Neural cell (in vitro differentiated cells): Measurements from ENCODE around the gene GPC5. TPM values are rescaled to one million over a fixed set of nuclear protein-coding genes. Genes with fewer than 3 reads are reported as not detected.

Source experiments
- H2AFZ ChIP-seq: fragments of 200-600, 300-800 bp; sonication (generic), shearing (Covaris generic); 2 replicates; pipeline ENCODE4 v1.6.0; 2014; ENCODE audit warnings: low read depth, mild to moderate bottlenecking, antibody characterized with exemption, low read length, moderate library complexity
- H3F3A ChIP-seq: fragments of 200-600 bp; shearing (Covaris generic); 2 replicates; pipeline ENCODE4 v1.6.1; 2016; ENCODE audit warnings: mild to moderate bottlenecking, moderate library complexity, mixed read lengths, antibody characterized with exemption, low read length; ENCODE audit not compliant: insufficient read depth, poor library complexity, severe bottlenecking
- H3K27ac ChIP-seq: fragments of 200-600, 300-800 bp; sonication (generic), shearing (Covaris generic); 2 replicates; pipeline ENCODE4 v1.5.1; 2014; ENCODE audit warnings: mild to moderate bottlenecking, low read length, moderate library complexity
- H3K27me3 ChIP-seq: fragments of 300-800, 200-600 bp; sonication (generic), shearing (Covaris generic); 2 replicates; pipeline ENCODE4 v1.6.0; 2014; ENCODE audit warnings: mild to moderate bottlenecking, low read depth, low read length, moderate library complexity; ENCODE audit not compliant: insufficient read depth
- H3K36me3 ChIP-seq: fragments of 300-800, 200-600 bp; sonication (generic), shearing (Covaris generic); 2 replicates; pipeline ENCODE4 v1.5.1; 2014; ENCODE audit warnings: mild to moderate bottlenecking, antibody characterized with exemption, low read length, moderate library complexity; ENCODE audit not compliant: insufficient read depth
- H3K4me2 ChIP-seq: fragments of 300-800, 200-600 bp; sonication (generic), shearing (Covaris generic); 2 replicates; pipeline ENCODE4 v1.6.0; 2014; ENCODE audit warnings: mild to moderate bottlenecking, low read length
- H3K4me3 ChIP-seq: fragments of 300-800, 200-600 bp; sonication (generic), shearing (Covaris generic); 2 replicates; pipeline ENCODE4 v1.5.1; 2014; ENCODE audit warnings: mild to moderate bottlenecking, low read length, moderate library complexity
- H3K79me2 ChIP-seq: fragments of 200-600 bp; shearing (Covaris generic); replicated peaks from 2 replicates; pipeline ENCODE4 v1.6.0; 2014; ENCODE audit warnings: mild to moderate bottlenecking, low read length, moderate library complexity; ENCODE audit not compliant: insufficient read depth
- H3K9ac ChIP-seq: fragments of 300-800, 200-600 bp; sonication (generic), shearing (Covaris generic); 2 replicates; pipeline ENCODE4 v1.6.1; 2016; ENCODE audit warnings: mild to moderate bottlenecking, low read length, mixed read lengths
- H3K9me2 ChIP-seq: fragments of 200-600 bp; shearing (Covaris generic); 2 replicates; pipeline ENCODE4 v1.6.1; 2016; ENCODE audit warnings: mild to moderate bottlenecking, low read length, mixed read lengths; ENCODE audit not compliant: insufficient read depth
- H3K9me3 ChIP-seq: fragments of 200-600, 300-800 bp; sonication (generic), shearing (Covaris generic); 2 replicates; pipeline ENCODE4 v1.6.1; 2016; ENCODE audit warnings: mild to moderate bottlenecking, mixed run types, low read length, moderate library complexity, mixed read lengths
- H4K20me1 ChIP-seq: fragments of 200-600 bp; shearing (Covaris generic); 2 replicates; pipeline ENCODE4 v1.6.1; 2016; ENCODE audit warnings: mild to moderate bottlenecking, mixed run types; ENCODE audit not compliant: insufficient read depth
- EP300 ChIP-seq: fragments of 450-650 bp; conservative IDR thresholded peaks from 2 replicates; pipeline ENCODE4 v1.6.1; 2014; ENCODE audit warnings: antibody characterized with exemption, mild to moderate bottlenecking, moderate library complexity; ENCODE audit not compliant: poor library complexity, severe bottlenecking
- EZH2 ChIP-seq: fragments of 200-600, 300-800 bp; shearing (Covaris generic), sonication (generic); IDR thresholded peaks from 2 replicates; pipeline ENCODE4 v1.6.1; 2014; ENCODE audit warnings: antibody characterized with exemption, low read length, borderline replicate concordance, mild to moderate bottlenecking; ENCODE audit not compliant: insufficient read depth, poor library complexity, severe bottlenecking
- MXI1 ChIP-seq: fragments of 450-650 bp; conservative IDR thresholded peaks from 2 replicates; pipeline ENCODE4 v1.6.1; 2014; ENCODE audit warnings: antibody characterized with exemption, mild to moderate bottlenecking; ENCODE audit not compliant: poor library complexity, severe bottlenecking
- POLR2AphosphoS5 ChIP-seq: IDR thresholded peaks from 2 replicates; pipeline ENCODE4 v1.6.1; 2012
- RAD21 ChIP-seq: fragments of 450-650 bp; conservative IDR thresholded peaks from 2 replicates; pipeline ENCODE4 v1.6.1; 2014; ENCODE audit warnings: antibody characterized with exemption, mild to moderate bottlenecking, moderate library complexity
- SMC3 ChIP-seq: fragments of 450-650 bp; conservative IDR thresholded peaks from 2 replicates; pipeline ENCODE4 v1.6.1; 2014; ENCODE audit warnings: antibody characterized with exemption, mild to moderate bottlenecking, moderate library complexity; ENCODE audit not compliant: poor library complexity
- polyA plus RNA-seq: library from polyadenylated mRNA; depleted of rRNA; stranded (reverse); fragments of >200 nt; gene quantifications from 2 replicates; pipeline ENCODE4 v1.2.3, GENCODE V29; 2014
- TF ChIP-seq, protein P1 (sequence below): fragments of 450-650 bp; IDR thresholded peaks from 2 replicates; pipeline ENCODE4 v1.5.1; 2014; ENCODE audit warnings: antibody characterized with exemption, mild to moderate bottlenecking, moderate library complexity; ENCODE audit not compliant: poor library complexity, severe bottlenecking
- TF ChIP-seq, protein P2 (sequence below): IDR thresholded peaks from 2 replicates; pipeline ENCODE4 v1.6.1; 2012; ENCODE audit warnings: borderline replicate concordance

Gene GPC5
- polyA plus RNA-seq, 1 donor from 2014 or later, result 5.0 TPM

DNA sequence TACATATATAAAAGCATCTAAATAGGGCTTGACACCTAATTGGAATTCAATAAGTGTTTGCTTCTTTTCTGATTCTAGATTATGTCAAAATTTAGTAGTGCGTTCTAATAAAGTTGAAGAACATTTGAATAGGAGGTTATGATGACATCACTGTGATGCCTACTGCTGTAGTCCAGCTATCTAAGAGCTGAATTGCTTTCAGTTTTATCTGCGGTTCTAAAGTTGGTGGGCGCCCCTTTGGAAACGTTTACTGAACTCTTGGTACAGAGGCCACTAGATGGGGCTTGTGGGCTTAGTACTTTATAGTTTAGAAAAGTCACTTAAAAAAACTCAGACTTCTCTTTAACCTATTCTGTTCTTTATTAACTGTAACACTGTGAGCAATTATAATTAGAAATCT is 776.9 kb downstream of the GPC5 start:
- Histone ChIP-seq H3F3A (no peaks in the 10 kb centered on the region), H3K9me3 (no peaks in the 10 kb centered on the region), H3K9me2 (no peaks in the 10 kb centered on the region), H4K20me1 (no peaks in the 10 kb centered on the region), H3K79me2 (no peaks in the 10 kb centered on the region), H3K27me3 (no peaks in the 10 kb centered on the region), H3K9ac (no peak overlapping the region), H3K36me3 (no peaks in the 10 kb centered on the region), H3K27ac (no peak overlapping the region), H3K4me2 (no peak overlapping the region), H2AFZ (no peak overlapping the region), H3K4me3 (no peak overlapping the region)
- TF ChIP-seq RAD21 (peak; percentile 62), SMC3 (peak; percentile 57), EZH2 (no peak)
- TF ChIP-seq, protein P1, sequence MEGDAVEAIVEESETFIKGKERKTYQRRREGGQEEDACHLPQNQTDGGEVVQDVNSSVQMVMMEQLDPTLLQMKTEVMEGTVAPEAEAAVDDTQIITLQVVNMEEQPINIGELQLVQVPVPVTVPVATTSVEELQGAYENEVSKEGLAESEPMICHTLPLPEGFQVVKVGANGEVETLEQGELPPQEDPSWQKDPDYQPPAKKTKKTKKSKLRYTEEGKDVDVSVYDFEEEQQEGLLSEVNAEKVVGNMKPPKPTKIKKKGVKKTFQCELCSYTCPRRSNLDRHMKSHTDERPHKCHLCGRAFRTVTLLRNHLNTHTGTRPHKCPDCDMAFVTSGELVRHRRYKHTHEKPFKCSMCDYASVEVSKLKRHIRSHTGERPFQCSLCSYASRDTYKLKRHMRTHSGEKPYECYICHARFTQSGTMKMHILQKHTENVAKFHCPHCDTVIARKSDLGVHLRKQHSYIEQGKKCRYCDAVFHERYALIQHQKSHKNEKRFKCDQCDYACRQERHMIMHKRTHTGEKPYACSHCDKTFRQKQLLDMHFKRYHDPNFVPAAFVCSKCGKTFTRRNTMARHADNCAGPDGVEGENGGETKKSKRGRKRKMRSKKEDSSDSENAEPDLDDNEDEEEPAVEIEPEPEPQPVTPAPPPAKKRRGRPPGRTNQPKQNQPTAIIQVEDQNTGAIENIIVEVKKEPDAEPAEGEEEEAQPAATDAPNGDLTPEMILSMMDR, result peak; percentile 55

DNA sequence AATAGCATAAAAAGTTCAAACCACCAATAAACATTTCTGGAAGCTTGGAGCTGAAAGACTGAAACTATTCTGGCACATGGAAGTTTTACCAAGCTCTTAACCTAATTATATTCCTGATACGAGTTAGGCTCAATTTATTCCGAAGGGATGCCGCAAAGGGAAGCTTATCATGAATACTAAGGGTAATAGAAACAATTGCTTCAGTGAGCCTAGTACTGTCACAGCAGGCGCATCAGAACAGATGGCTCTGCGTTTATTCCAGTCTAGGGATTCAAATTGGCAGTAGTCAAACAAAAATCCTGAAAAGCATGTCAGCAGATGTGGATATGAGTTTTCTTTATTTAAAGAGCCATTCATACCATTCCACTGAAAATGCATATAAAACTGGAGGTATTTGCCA is 779.5 kb downstream of the GPC5 start:
- Histone ChIP-seq H3K27me3 (no peaks in the 10 kb centered on the region), H3F3A (no peaks in the 10 kb centered on the region), H3K27ac (no peak overlapping the region), H2AFZ (no peak overlapping the region), H4K20me1 (no peaks in the 10 kb centered on the region), H3K36me3 (no peaks in the 10 kb centered on the region), H3K4me2 (no peak overlapping the region), H3K4me3 (no peak overlapping the region), H3K9me3 (no peaks in the 10 kb centered on the region), H3K9ac (no peak overlapping the region), H3K9me2 (no peaks in the 10 kb centered on the region), H3K79me2 (no peaks in the 10 kb centered on the region)
- TF ChIP-seq, protein P2, sequence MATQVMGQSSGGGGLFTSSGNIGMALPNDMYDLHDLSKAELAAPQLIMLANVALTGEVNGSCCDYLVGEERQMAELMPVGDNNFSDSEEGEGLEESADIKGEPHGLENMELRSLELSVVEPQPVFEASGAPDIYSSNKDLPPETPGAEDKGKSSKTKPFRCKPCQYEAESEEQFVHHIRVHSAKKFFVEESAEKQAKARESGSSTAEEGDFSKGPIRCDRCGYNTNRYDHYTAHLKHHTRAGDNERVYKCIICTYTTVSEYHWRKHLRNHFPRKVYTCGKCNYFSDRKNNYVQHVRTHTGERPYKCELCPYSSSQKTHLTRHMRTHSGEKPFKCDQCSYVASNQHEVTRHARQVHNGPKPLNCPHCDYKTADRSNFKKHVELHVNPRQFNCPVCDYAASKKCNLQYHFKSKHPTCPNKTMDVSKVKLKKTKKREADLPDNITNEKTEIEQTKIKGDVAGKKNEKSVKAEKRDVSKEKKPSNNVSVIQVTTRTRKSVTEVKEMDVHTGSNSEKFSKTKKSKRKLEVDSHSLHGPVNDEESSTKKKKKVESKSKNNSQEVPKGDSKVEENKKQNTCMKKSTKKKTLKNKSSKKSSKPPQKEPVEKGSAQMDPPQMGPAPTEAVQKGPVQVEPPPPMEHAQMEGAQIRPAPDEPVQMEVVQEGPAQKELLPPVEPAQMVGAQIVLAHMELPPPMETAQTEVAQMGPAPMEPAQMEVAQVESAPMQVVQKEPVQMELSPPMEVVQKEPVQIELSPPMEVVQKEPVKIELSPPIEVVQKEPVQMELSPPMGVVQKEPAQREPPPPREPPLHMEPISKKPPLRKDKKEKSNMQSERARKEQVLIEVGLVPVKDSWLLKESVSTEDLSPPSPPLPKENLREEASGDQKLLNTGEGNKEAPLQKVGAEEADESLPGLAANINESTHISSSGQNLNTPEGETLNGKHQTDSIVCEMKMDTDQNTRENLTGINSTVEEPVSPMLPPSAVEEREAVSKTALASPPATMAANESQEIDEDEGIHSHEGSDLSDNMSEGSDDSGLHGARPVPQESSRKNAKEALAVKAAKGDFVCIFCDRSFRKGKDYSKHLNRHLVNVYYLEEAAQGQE, result peak; percentile 63
- peak; percentile 37 for TF ChIP-seq POLR2AphosphoS5
- no peak for TF ChIP-seq MXI1
- no peak for TF ChIP-seq EZH2
- no peak for TF ChIP-seq SMC3
- no peak for TF ChIP-seq RAD21

DNA sequence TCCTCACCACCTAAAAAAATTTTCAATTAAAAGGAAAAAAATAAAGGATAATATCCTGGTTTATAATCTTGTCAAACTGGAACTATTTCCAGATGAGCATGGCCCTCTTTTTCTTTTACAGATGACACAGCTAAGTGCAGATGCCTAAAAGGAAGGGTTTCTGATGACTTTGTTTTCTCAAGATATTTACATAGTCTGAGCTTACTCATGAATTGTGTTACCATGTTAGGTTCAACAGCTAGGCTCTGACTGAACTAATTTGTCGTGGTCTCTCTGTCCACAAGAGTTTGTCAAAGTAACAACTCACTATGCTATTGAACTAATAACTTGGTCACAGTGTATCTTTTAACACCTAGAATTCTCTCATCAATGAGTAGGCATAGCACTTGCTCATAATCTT is 780.8 kb downstream of the GPC5 start:
- H3K27me3 ChIP-seq, result no peaks in the 10 kb centered on the region
- no peak overlapping the region for H2AFZ ChIP-seq
- H3K4me2 ChIP-seq, result no peak overlapping the region
- H3K9me2 ChIP-seq, result no peaks in the 10 kb centered on the region
- no peaks in the 10 kb centered on the region for H3K36me3 ChIP-seq
- TF ChIP-seq, protein P1, result no peak
- TF ChIP-seq EP300 (no peak), MXI1 (no peak), EZH2 (no peak), POLR2AphosphoS5 (no peak), SMC3 (no peak), RAD21 (no peak)
- TF ChIP-seq, protein P2, result no peak
- H3K9me3 ChIP-seq, result no peaks in the 10 kb centered on the region
- H3K9ac ChIP-seq, result no peak overlapping the region
- H3F3A ChIP-seq, result no peaks in the 10 kb centered on the region
- no peak overlapping the region for H3K27ac ChIP-seq
- no peaks in the 10 kb centered on the region for H4K20me1 ChIP-seq
- no peaks in the 10 kb centered on the region for H3K79me2 ChIP-seq
- no peak overlapping the region for H3K4me3 ChIP-seq
